Rectal smooth muscle tissue (tissue), 1 donor: ENCODE measurements around the gene NR2E3.

Source experiments
- H3K27ac ChIP-seq: one replicate; pipeline ENCODE4 v1.7.0; 2013; ENCODE audit warnings: low read depth, low read length, inconsistent platforms
- H3K27me3 ChIP-seq: one replicate; pipeline ENCODE4 v1.7.0; 2013; ENCODE audit warnings: low read length; ENCODE audit not compliant: control insufficient read depth, insufficient read depth
- H3K36me3 ChIP-seq: one replicate; pipeline ENCODE4 v1.7.0; 2013; ENCODE audit warnings: low read length; ENCODE audit not compliant: control insufficient read depth, insufficient read depth
- H3K4me1 ChIP-seq: one replicate; pipeline ENCODE4 v1.7.0; 2013; ENCODE audit warnings: low read length; ENCODE audit not compliant: control insufficient read depth, insufficient read depth
- H3K4me3 ChIP-seq: one replicate; pipeline ENCODE4 v1.7.0; 2013; ENCODE audit warnings: low read length
- H3K9ac ChIP-seq: one replicate; pipeline ENCODE4 v1.7.0; 2013; ENCODE audit warnings: low read length

NR2E3 gene

GRCh38 chr15:71811752-71812735 lies 1.7 kb downstream of the NR2E3 start:
- Histone ChIP-seq H3K9ac (no peak overlapping the region), H3K27me3 (no peaks in the 10 kb centered on the region), H3K4me1 (no peaks in the 10 kb centered on the region), H3K27ac (no peak overlapping the region), H3K4me3 (no peak overlapping the region), H3K36me3 (no peaks in the 10 kb centered on the region)

- Histone ChIP-seq H3K27ac (no peak overlapping the region), H3K36me3 (no peaks in the 10 kb centered on the region), H3K4me1 (no peaks in the 10 kb centered on the region), H3K4me3 (no peak overlapping the region), H3K27me3 (no peaks in the 10 kb centered on the region), H3K9ac (no peak overlapping the region)
These were observed 2.8 kb downstream of the NR2E3 start for GRCh38 chr15:71812966-71813722.

- H3K36me3 ChIP-seq = no peaks in the 10 kb centered on the region
- H3K4me3 ChIP-seq = no peak overlapping the region
- H3K9ac ChIP-seq = no peak overlapping the region
- no peaks in the 10 kb centered on the region for H3K27me3 ChIP-seq
- H3K4me1 ChIP-seq = no peaks in the 10 kb centered on the region
- H3K27ac ChIP-seq = no peak overlapping the region
These were observed 3.5 kb downstream of the NR2E3 start for GRCh38 chr15:71813723-71814470.

GRCh38 chr15:71815301-71815700 lies 4.9 kb downstream of the NR2E3 start:
- Histone ChIP-seq H3K27me3 (no peaks in the 10 kb centered on the region), H3K9ac (no peak overlapping the region), H3K27ac (no peak overlapping the region), H3K4me3 (no peak overlapping the region), H3K4me1 (no peaks in the 10 kb centered on the region), H3K36me3 (no peaks in the 10 kb centered on the region)

- H3K27ac ChIP-seq = no peak overlapping the region
- H3K4me1 ChIP-seq = no peaks in the 10 kb centered on the region
- no peaks in the 10 kb centered on the region for H3K27me3 ChIP-seq
- H3K9ac ChIP-seq = no peak overlapping the region
- H3K36me3 ChIP-seq = peaks cover 3% of the 10 kb centered on the region
- H3K4me3 ChIP-seq = no peak overlapping the region
These were observed 7.0 kb downstream of the NR2E3 start for GRCh38 chr15:71817351-71817750.

GRCh38 chr15:71820127-71820526 lies 9.8 kb downstream of the NR2E3 start:
- Histone ChIP-seq H3K9ac (no peak overlapping the region), H3K4me1 (no peaks in the 10 kb centered on the region), H3K4me3 (no peak overlapping the region), H3K27me3 (no peaks in the 10 kb centered on the region), H3K36me3 (peaks cover 7% of the 10 kb centered on the region), H3K27ac (no peak overlapping the region)

- Histone ChIP-seq H3K4me3 (no peak overlapping the region), H3K27me3 (no peaks in the 10 kb centered on the region), H3K4me1 (no peaks in the 10 kb centered on the region), H3K36me3 (peaks cover 13% of the 10 kb centered on the region), H3K9ac (no peak overlapping the region), H3K27ac (no peak overlapping the region)
These were observed 11.3 kb downstream of the NR2E3 start for GRCh38 chr15:71821547-71822129.

GRCh38 chr15:71822890-71823630 lies 12.7 kb downstream of the NR2E3 start:
- H3K4me1 ChIP-seq = no peaks in the 10 kb centered on the region
- H3K36me3 ChIP-seq = peaks cover 26% of the 10 kb centered on the region
- H3K9ac ChIP-seq = no peak overlapping the region
- H3K27me3 ChIP-seq = no peaks in the 10 kb centered on the region
- no peak overlapping the region for H3K27ac ChIP-seq
- H3K4me3 ChIP-seq = no peak overlapping the region

GRCh38 chr15:71823801-71824200 lies 13.4 kb downstream of the NR2E3 start:
- Histone ChIP-seq H3K27ac (no peak overlapping the region), H3K4me1 (no peaks in the 10 kb centered on the region), H3K9ac (no peak overlapping the region), H3K27me3 (no peaks in the 10 kb centered on the region), H3K4me3 (no peak overlapping the region), H3K36me3 (peaks cover 27% of the 10 kb centered on the region)

- H3K27ac ChIP-seq = no peak overlapping the region
- no peaks in the 10 kb centered on the region for H3K27me3 ChIP-seq
- H3K36me3 ChIP-seq = peaks cover 31% of the 10 kb centered on the region
- no peak overlapping the region for H3K9ac ChIP-seq
- no peak overlapping the region for H3K4me3 ChIP-seq
- H3K4me1 ChIP-seq = no peaks in the 10 kb centered on the region
These were observed 14.8 kb downstream of the NR2E3 start for GRCh38 chr15:71825021-71825730.

- Histone ChIP-seq H3K4me1 (no peaks in the 10 kb centered on the region), H3K36me3 (peaks cover 31% of the 10 kb centered on the region), H3K27me3 (no peaks in the 10 kb centered on the region), H3K4me3 (no peak overlapping the region), H3K9ac (no peak overlapping the region), H3K27ac (no peak overlapping the region)
These were observed 15.8 kb downstream of the NR2E3 start for GRCh38 chr15:71826196-71826595.
